ENCODE measurements around the gene TTC21A. TPM values are rescaled to one million over a fixed set of nuclear protein-coding genes. Genes with fewer than 3 reads are reported as not detected.

TTC21A gene
- polyA plus RNA-seq, 1 donor (not counting 4 experiments of a cell fraction or from before 2014, with no cell fraction given), result 1.3 TPM

DNA sequence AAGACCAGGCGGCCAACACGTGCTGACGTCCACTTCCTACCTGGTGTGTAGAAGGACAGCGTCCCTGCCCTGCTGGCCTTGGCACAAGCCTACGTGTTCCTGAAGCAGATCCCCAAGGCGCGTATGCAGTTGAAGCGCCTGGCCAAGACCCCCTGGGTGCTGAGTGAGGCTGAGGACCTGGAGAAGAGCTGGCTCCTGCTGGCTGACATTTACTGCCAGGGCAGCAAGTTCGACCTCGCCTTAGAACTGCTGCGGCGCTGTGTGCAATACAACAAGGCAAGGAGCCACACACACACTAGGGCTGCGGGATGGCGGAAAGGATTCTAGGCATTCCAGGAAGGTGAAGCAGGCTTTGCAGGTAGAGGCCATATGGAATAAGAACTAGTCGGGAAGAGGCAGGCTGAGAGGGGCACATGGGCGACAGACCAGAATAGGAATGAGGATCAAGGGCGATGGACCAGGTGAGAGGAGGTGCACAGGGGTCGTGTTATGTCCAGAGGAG is 30.0 kb downstream of the TTC21A start:
- no peak for FAIRE-seq
- H4K20me1 ChIP-seq (ENCODE audit: control insufficient read depth, extremely low read depth, insufficient read depth, low read length), result no peaks in the 10 kb centered on the region
- H3K4me1 ChIP-seq (ENCODE audit: control insufficient read depth, extremely low read depth, insufficient read depth, low read length), result peaks cover 32% of the 10 kb centered on the region
- no peak overlapping the region for H3K4me2 ChIP-seq (ENCODE audit: control insufficient read depth, extremely low read depth, insufficient read depth, low read depth, low read length)
- H3K36me3 ChIP-seq (ENCODE audit: control insufficient read depth in 2 of 2, extremely low read depth in 1 of 2, insufficient read depth in 2 of 2, low read length in 2 of 2), result peaks cover under 1 to 3% of the 10 kb centered on the region in 2 experiments
- H3K27ac ChIP-seq (ENCODE audit: control insufficient read depth, insufficient read depth, low read length), result no peak overlapping the region
- H3K79me2 ChIP-seq (ENCODE audit: control insufficient read depth, insufficient read depth, low read length), result no peaks in the 10 kb centered on the region
- dilution Hi-C loops (cut with MboI; ENCODE audit: extremely low pct_ligation_motif_present, low sequenced_read_pairs), result no loop called here
- no peaks in the 10 kb centered on the region for H3K27me3 ChIP-seq (ENCODE audit: control insufficient read depth, extremely low read depth, insufficient read depth, low read length)
- no peak for TF ChIP-seq CTCF (optimal IDR thresholded peaks at IDR 0.05 in 1 of 3, IDR thresholded peaks at IDR 0.05 in 1 of 3, conservative IDR thresholded peaks at IDR 0.05 in 1 of 3; ENCODE audit: extremely low read depth in 1 of 3, insufficient read depth in 2 of 3, low read length in 3 of 3)
- no peak for TF ChIP-seq EZH2 (IDR thresholded peaks at IDR 0.05; ENCODE audit: low read length)
- H3K4me3 ChIP-seq (ENCODE audit: control insufficient read depth in 2 of 3, extremely low read depth in 1 of 3, insufficient read depth in 2 of 3, low read depth in 1 of 3, low read length in 3 of 3), result no peak overlapping the region
- H3K9me1 ChIP-seq (ENCODE audit: control insufficient read depth, extremely low read depth, insufficient read depth, low read length), result no peaks in the 10 kb centered on the region
- DNase-seq (ENCODE audit: low read depth, low spot score), result no peak
- no peak overlapping the region for H2AFZ ChIP-seq (ENCODE audit: control insufficient read depth, low read length)
- H3K9me3 ChIP-seq (ENCODE audit: control insufficient read depth, low read depth, low read length), result no peaks in the 10 kb centered on the region
- H3K9ac ChIP-seq (ENCODE audit: control insufficient read depth, extremely low read depth, insufficient read depth, low read length), result no peak overlapping the region

- no peaks in the 10 kb centered on the region for H3K27me3 ChIP-seq (ENCODE audit: control insufficient read depth, extremely low read depth, insufficient read depth, low read length)
- dilution Hi-C loops (cut with MboI; ENCODE audit: extremely low pct_ligation_motif_present, low sequenced_read_pairs), result no loop called here
- TF ChIP-seq CTCF (optimal IDR thresholded peaks at IDR 0.05 in 1 of 3, IDR thresholded peaks at IDR 0.05 in 1 of 3, conservative IDR thresholded peaks at IDR 0.05 in 1 of 3; ENCODE audit: extremely low read depth in 1 of 3, insufficient read depth in 2 of 3, low read length in 3 of 3), result no peak
- no peak for TF ChIP-seq EZH2 (IDR thresholded peaks at IDR 0.05; ENCODE audit: low read length)
- no peak overlapping the region for H3K4me3 ChIP-seq (ENCODE audit: control insufficient read depth in 2 of 3, extremely low read depth in 1 of 3, insufficient read depth in 2 of 3, low read depth in 1 of 3, low read length in 3 of 3)
- DNase-seq (ENCODE audit: low read depth, low spot score) (no peak), FAIRE-seq (no peak)
- H2AFZ ChIP-seq (ENCODE audit: control insufficient read depth, low read length), result no peak overlapping the region
- H3K9me3 ChIP-seq (ENCODE audit: control insufficient read depth, low read depth, low read length), result no peaks in the 10 kb centered on the region
- no peak overlapping the region for H3K9ac ChIP-seq (ENCODE audit: control insufficient read depth, extremely low read depth, insufficient read depth, low read length)
- H3K4me1 ChIP-seq (ENCODE audit: control insufficient read depth, extremely low read depth, insufficient read depth, low read length), result peaks cover 27% of the 10 kb centered on the region
- H3K27ac ChIP-seq (ENCODE audit: control insufficient read depth, insufficient read depth, low read length), result no peak overlapping the region
- H3K36me3 ChIP-seq (ENCODE audit: control insufficient read depth in 2 of 2, extremely low read depth in 1 of 2, insufficient read depth in 2 of 2, low read length in 2 of 2), result peaks cover 6 to 7% of the 10 kb centered on the region in 2 experiments
- no peaks in the 10 kb centered on the region for H3K79me2 ChIP-seq (ENCODE audit: control insufficient read depth, insufficient read depth, low read length)
- no peaks in the 10 kb centered on the region for H4K20me1 ChIP-seq (ENCODE audit: control insufficient read depth, extremely low read depth, insufficient read depth, low read length)
- no peaks in the 10 kb centered on the region for H3K9me1 ChIP-seq (ENCODE audit: control insufficient read depth, extremely low read depth, insufficient read depth, low read length)
- H3K4me2 ChIP-seq (ENCODE audit: control insufficient read depth, extremely low read depth, insufficient read depth, low read depth, low read length), result no peak overlapping the region
These were observed 30.7 kb downstream of the TTC21A start for GRCh38 chr3:39137991-39138803.
